Ishikawa (cell line): ENCODE measurements around the gene SPIC.

ENCODE experiments used
- CEBPB ChIP-seq: IDR thresholded peaks from 2 replicates; pipeline ENCODE4 v1.6.1; 2012
- EP300 ChIP-seq: IDR thresholded peaks from 2 replicates; pipeline ENCODE4 v1.6.1; 2012; ENCODE audit warnings: borderline replicate concordance
- MAX ChIP-seq: IDR thresholded peaks from 2 replicates; pipeline ENCODE4 v1.6.1; 2012
- REST ChIP-seq: IDR thresholded peaks from 2 replicates; pipeline ENCODE4 v1.6.1; 2012; ENCODE audit warnings: low read depth, mild to moderate bottlenecking
- TCF12 ChIP-seq: IDR thresholded peaks from 2 replicates; pipeline ENCODE4 v1.6.1; 2012; ENCODE audit warnings: low read depth
- YY1 ChIP-seq: IDR thresholded peaks from 2 replicates; pipeline ENCODE4 v1.6.1; 2012; ENCODE audit warnings: low read depth
- TF ChIP-seq, protein P1 (sequence below): IDR thresholded peaks from 2 replicates; pipeline ENCODE4 v1.6.1; 2012

DNA sequence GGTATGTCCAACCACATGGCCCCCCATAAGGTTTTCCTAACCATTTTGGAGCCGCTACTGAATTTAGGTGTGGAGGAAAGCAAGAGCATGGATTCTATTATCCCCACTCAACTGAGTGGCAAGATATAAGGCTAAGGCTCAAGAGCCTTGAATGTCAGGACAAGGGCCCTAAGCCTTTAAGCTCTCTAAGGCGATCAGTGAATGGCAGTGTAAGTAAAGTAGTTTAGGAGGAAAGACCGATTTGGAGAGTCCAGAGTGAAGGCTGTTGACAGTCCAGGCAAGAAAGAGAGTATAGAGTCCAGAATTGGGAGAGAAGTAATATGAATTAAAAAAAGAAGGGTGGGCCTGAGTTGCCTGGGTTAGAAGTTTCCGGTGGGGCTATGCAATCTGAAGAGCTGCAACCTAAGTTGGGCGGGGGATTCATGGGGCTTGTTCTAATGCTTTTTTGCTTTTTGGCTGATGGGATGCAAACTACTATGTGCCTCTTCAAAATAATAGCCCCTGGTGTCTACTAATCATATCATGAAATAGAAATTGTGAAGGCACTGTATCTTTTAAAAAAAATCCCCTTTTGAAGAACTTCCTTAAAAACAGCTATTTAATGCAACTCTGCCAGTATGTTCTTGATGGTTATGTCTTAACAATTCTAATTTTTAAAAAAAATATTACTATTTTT lies at the start of gene SPIC:
- TF ChIP-seq YY1 (no peak), MAX (no peak), REST (no peak), TCF12 (no peak), CEBPB (no peak), EP300 (no peak)
- TF ChIP-seq, protein P1, sequence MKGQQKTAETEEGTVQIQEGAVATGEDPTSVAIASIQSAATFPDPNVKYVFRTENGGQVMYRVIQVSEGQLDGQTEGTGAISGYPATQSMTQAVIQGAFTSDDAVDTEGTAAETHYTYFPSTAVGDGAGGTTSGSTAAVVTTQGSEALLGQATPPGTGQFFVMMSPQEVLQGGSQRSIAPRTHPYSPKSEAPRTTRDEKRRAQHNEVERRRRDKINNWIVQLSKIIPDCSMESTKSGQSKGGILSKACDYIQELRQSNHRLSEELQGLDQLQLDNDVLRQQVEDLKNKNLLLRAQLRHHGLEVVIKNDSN = no peak
